ENCODE measurements around the gene WLS. TPM values are rescaled to one million over a fixed set of nuclear protein-coding genes. Genes with fewer than 3 reads are reported as not detected.

Gene WLS
- total and polyA plus RNA-seq, 2 experiments from 2014 or later: 0.87 to 1.2 TPM

DNA sequence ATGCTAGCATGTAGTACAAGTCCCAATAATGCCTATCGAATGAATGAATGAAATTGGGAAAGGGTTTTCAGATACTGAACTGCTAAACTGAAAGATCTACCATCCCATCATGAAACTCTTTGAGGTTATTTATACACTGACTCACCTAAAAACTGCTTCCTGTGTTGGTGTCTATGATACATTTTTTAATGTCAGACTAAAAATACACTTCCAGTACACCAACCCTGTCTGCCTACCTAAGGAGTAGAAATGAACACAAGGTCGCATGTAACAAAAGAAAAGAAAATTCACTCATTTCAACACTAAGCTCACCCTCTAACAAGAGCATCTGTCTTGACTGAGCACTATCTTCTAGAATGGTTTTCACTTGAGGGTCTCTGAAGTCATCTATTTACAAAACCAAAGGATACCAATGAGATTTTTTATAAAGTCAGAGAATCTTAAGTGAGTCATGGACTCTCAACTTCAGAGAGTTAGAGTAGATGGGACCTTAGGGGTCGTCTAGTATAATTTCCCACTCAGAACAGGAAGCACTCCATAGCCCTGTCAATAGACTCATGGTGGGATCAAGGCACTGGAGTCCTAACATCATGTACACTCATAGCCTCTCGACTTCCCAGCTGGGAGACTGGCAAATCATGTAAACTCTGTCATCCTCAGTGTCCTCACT is 53.4 kb downstream of the WLS start:
- Mint-ChIP-seq H3K27ac (no peak overlapping the region), H3K4me1 (peaks cover 2% of the 10 kb centered on the region; the same call in 2 of the 3 replicates)
- DNase-seq (ENCODE audit: low spot score): no peak

More for the DNA sequence above, 53.4 kb downstream of the WLS start:
- H3F3A ChIP-seq (replicated peaks; ENCODE audit: low read depth): no peaks in the 10 kb centered on the region
- ATAC-seq: no peak
- H3K79me2 ChIP-seq (replicated peaks; ENCODE audit: insufficient read depth): no peaks in the 10 kb centered on the region
- H3K27ac ChIP-seq (ENCODE audit: low read depth): no peak overlapping the region
- H3K27me3 Mint-ChIP-seq (ENCODE audit: insufficient read depth, low read depth, poor library complexity): no peaks in the 10 kb centered on the region
- no peak overlapping the region for H2AFZ ChIP-seq
- H3K27me3 ChIP-seq (ENCODE audit: insufficient read depth): no peaks in the 10 kb centered on the region
- TF ChIP-seq POLR2AphosphoS5 (IDR thresholded peaks at IDR 0.05; ENCODE audit: low read depth) (no peak), EZH2 (IDR thresholded peaks at IDR 0.05; ENCODE audit: low read depth, unreplicated experiment) (no peak), STAT1 (IDR thresholded peaks at IDR 0.05; ENCODE audit: unreplicated experiment) (no peak), EZH2phosphoT487 (IDR thresholded peaks at IDR 0.05; ENCODE audit: unreplicated experiment) (no peak), JUNB (IDR thresholded peaks at IDR 0.05; ENCODE audit: unreplicated experiment) (no peak)
- TF ChIP-seq, protein P1, sequence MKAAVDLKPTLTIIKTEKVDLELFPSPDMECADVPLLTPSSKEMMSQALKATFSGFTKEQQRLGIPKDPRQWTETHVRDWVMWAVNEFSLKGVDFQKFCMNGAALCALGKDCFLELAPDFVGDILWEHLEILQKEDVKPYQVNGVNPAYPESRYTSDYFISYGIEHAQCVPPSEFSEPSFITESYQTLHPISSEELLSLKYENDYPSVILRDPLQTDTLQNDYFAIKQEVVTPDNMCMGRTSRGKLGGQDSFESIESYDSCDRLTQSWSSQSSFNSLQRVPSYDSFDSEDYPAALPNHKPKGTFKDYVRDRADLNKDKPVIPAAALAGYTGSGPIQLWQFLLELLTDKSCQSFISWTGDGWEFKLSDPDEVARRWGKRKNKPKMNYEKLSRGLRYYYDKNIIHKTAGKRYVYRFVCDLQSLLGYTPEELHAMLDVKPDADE (IDR thresholded peaks at IDR 0.05): no peak
- TF ChIP-seq, protein P2, sequence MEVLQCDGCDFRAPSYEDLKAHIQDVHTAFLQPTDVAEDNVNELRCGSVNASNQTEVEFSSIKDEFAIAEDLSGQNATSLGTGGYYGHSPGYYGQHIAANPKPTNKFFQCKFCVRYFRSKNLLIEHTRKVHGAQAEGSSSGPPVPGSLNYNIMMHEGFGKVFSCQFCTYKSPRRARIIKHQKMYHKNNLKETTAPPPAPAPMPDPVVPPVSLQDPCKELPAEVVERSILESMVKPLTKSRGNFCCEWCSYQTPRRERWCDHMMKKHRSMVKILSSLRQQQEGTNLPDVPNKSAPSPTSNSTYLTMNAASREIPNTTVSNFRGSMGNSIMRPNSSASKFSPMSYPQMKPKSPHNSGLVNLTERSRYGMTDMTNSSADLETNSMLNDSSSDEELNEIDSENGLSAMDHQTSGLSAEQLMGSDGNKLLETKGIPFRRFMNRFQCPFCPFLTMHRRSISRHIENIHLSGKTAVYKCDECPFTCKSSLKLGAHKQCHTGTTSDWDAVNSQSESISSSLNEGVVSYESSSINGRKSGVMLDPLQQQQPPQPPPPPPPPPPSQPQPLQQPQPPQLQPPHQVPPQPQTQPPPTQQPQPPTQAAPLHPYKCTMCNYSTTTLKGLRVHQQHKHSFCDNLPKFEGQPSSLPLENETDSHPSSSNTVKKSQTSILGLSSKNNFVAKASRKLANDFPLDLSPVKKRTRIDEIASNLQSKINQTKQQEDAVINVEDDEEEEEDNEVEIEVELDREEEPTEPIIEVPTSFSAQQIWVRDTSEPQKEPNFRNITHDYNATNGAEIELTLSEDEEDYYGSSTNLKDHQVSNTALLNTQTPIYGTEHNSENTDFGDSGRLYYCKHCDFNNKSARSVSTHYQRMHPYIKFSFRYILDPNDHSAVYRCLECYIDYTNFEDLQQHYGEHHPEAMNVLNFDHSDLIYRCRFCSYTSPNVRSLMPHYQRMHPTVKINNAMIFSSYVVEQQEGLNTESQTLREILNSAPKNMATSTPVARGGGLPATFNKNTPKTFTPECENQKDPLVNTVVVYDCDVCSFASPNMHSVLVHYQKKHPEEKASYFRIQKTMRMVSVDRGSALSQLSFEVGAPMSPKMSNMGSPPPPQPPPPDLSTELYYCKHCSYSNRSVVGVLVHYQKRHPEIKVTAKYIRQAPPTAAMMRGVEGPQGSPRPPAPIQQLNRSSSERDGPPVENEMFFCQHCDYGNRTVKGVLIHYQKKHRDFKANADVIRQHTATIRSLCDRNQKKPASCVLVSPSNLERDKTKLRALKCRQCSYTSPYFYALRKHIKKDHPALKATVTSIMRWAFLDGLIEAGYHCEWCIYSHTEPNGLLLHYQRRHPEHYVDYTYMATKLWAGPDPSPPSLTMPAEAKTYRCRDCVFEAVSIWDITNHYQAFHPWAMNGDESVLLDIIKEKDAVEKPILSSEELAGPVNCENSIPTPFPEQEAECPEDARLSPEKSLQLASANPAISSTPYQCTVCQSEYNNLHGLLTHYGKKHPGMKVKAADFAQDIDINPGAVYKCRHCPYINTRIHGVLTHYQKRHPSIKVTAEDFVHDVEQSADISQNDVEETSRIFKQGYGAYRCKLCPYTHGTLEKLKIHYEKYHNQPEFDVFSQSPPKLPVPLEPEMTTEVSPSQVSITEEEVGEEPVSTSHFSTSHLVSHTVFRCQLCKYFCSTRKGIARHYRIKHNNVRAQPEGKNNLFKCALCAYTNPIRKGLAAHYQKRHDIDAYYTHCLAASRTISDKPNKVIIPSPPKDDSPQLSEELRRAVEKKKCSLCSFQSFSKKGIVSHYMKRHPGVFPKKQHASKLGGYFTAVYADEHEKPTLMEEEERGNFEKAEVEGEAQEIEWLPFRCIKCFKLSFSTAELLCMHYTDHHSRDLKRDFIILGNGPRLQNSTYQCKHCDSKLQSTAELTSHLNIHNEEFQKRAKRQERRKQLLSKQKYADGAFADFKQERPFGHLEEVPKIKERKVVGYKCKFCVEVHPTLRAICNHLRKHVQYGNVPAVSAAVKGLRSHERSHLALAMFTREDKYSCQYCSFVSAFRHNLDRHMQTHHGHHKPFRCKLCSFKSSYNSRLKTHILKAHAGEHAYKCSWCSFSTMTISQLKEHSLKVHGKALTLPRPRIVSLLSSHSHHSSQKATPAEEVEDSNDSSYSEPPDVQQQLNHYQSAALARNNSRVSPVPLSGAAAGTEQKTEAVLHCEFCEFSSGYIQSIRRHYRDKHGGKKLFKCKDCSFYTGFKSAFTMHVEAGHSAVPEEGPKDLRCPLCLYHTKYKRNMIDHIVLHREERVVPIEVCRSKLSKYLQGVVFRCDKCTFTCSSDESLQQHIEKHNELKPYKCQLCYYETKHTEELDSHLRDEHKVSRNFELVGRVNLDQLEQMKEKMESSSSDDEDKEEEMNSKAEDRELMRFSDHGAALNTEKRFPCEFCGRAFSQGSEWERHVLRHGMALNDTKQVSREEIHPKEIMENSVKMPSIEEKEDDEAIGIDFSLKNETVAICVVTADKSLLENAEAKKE (CRISPR knock-in tag; IDR thresholded peaks at IDR 0.05): no peak
- TF ChIP-seq, protein P3, sequence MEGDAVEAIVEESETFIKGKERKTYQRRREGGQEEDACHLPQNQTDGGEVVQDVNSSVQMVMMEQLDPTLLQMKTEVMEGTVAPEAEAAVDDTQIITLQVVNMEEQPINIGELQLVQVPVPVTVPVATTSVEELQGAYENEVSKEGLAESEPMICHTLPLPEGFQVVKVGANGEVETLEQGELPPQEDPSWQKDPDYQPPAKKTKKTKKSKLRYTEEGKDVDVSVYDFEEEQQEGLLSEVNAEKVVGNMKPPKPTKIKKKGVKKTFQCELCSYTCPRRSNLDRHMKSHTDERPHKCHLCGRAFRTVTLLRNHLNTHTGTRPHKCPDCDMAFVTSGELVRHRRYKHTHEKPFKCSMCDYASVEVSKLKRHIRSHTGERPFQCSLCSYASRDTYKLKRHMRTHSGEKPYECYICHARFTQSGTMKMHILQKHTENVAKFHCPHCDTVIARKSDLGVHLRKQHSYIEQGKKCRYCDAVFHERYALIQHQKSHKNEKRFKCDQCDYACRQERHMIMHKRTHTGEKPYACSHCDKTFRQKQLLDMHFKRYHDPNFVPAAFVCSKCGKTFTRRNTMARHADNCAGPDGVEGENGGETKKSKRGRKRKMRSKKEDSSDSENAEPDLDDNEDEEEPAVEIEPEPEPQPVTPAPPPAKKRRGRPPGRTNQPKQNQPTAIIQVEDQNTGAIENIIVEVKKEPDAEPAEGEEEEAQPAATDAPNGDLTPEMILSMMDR (conservative IDR thresholded peaks at IDR 0.05; ENCODE audit: low read depth in 2 of 2): no peak
- TF ChIP-seq, protein P4, sequence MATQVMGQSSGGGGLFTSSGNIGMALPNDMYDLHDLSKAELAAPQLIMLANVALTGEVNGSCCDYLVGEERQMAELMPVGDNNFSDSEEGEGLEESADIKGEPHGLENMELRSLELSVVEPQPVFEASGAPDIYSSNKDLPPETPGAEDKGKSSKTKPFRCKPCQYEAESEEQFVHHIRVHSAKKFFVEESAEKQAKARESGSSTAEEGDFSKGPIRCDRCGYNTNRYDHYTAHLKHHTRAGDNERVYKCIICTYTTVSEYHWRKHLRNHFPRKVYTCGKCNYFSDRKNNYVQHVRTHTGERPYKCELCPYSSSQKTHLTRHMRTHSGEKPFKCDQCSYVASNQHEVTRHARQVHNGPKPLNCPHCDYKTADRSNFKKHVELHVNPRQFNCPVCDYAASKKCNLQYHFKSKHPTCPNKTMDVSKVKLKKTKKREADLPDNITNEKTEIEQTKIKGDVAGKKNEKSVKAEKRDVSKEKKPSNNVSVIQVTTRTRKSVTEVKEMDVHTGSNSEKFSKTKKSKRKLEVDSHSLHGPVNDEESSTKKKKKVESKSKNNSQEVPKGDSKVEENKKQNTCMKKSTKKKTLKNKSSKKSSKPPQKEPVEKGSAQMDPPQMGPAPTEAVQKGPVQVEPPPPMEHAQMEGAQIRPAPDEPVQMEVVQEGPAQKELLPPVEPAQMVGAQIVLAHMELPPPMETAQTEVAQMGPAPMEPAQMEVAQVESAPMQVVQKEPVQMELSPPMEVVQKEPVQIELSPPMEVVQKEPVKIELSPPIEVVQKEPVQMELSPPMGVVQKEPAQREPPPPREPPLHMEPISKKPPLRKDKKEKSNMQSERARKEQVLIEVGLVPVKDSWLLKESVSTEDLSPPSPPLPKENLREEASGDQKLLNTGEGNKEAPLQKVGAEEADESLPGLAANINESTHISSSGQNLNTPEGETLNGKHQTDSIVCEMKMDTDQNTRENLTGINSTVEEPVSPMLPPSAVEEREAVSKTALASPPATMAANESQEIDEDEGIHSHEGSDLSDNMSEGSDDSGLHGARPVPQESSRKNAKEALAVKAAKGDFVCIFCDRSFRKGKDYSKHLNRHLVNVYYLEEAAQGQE (IDR thresholded peaks at IDR 0.05; ENCODE audit: unreplicated experiment): no peak
- no peaks in the 10 kb centered on the region for H3K9me2 ChIP-seq (ENCODE audit: insufficient read depth)
- H3K36me3 ChIP-seq (ENCODE audit: insufficient read depth): no peaks in the 10 kb centered on the region
- H3K4me2 ChIP-seq: no peak overlapping the region
- H3K4me3 ChIP-seq: no peak overlapping the region
- H3K4me3 Mint-ChIP-seq: no peak overlapping the region
- no peaks in the 10 kb centered on the region for H3K9me3 Mint-ChIP-seq
- H4K20me1 ChIP-seq (replicated peaks; ENCODE audit: insufficient read depth): no peaks in the 10 kb centered on the region
- H3K36me3 Mint-ChIP-seq (ENCODE audit: low read depth): no peaks in the 10 kb centered on the region
- no peaks in the 10 kb centered on the region for H3K4me1 ChIP-seq (ENCODE audit: insufficient read depth)
